Measurements from ENCODE around the gene MUC4. TPM values are rescaled to one million over a fixed set of nuclear protein-coding genes. Genes with fewer than 3 reads are reported as not detected.

MUC4 gene
- total RNA-seq, 6 donors from 2014 or later = 4.6 to 75.4 (median 11.3) TPM

GRCh38 chr3:195758721-195759353 lies 52.9 kb downstream of the MUC4 start:
- Histone ChIP-seq H3K9me3 (no peaks in the 10 kb centered on the region), H3K27ac (no peak overlapping the region), H3K4me3 (no peak overlapping the region), H3K27me3 (peaks cover 0 to 10% (median 2%) of the 10 kb centered on the region in 4 donors), H3K36me3 (no peaks in the 10 kb centered on the region), H3K4me1 (peaks cover 0 to 17% (median 3%) of the 10 kb centered on the region in 4 donors)
- TF ChIP-seq POLR2AphosphoS5 (IDR thresholded peaks at IDR 0.05) (no peak), CTCF (IDR thresholded peaks at IDR 0.05) (no peak), POLR2A (IDR thresholded peaks at IDR 0.05) (no peak), EP300 (IDR thresholded peaks at IDR 0.05) (no peak)
- no peak for DNase-seq
- WGBS, 2 donors = 82 to 85% methylated on average over 19 of the region's 19 CpGs
- no peak for ATAC-seq (ENCODE audit: low FRiP score in 2 of 2)

DNA sequence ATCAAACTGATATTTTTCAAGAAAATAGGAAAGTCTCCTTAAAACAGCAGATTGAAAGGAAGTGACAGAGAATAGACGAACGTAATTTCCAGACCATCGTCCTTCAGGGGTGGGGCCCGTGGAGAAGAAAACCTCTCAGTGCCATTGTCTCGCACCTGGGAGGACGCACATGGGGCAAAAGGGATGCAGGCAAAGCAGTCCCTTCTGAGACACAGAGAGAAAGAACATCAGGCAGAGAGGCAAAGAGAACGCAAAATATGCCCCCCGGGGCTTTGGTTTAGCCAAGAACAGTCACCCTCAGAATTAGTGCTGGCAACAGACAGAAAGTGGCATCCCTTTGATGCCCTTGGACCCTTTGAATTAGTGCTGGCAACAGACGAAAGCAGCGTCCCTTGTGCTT lies 53.9 kb downstream of the MUC4 start:
- DNase-seq = no peak
- H3K27me3 ChIP-seq = peaks cover 0 to 10% (median 2%) of the 10 kb centered on the region in 4 donors
- H3K4me3 ChIP-seq = no peak overlapping the region

GRCh38 chr3:195757438-195757770 lies 54.3 kb downstream of the MUC4 start:
- no peak overlapping the region for H3K27ac ChIP-seq
- DNase-seq = no peak
- peaks cover 0 to 23% (median 3%) of the 10 kb centered on the region in 4 donors for H3K4me1 ChIP-seq
- no peak for ATAC-seq (ENCODE audit: low FRiP score in 2 of 2)
- H3K36me3 ChIP-seq = no peaks in the 10 kb centered on the region
- 18 to 40% methylated on average over 6 to 8 of the region's 8 CpGs for WGBS, 2 donors
- no peaks in the 10 kb centered on the region for H3K9me3 ChIP-seq
- no peak overlapping the region for H3K4me3 ChIP-seq
- TF ChIP-seq CTCF (IDR thresholded peaks at IDR 0.05) (no peak), EP300 (IDR thresholded peaks at IDR 0.05) (no peak), POLR2AphosphoS5 (IDR thresholded peaks at IDR 0.05) (no peak), POLR2A (IDR thresholded peaks at IDR 0.05) (no peak)
- H3K27me3 ChIP-seq = peaks cover 0 to 10% (median 2%) of the 10 kb centered on the region in 4 donors

More for the DNA sequence above, 53.9 kb downstream of the MUC4 start:
- WGBS, 2 donors = 47% methylated on average over 10 of the region's 10 CpGs
- Histone ChIP-seq H3K36me3 (no peaks in the 10 kb centered on the region), H3K9me3 (no peaks in the 10 kb centered on the region), H3K27ac (no peak overlapping the region), H3K4me1 (peaks cover 0 to 22% (median 3%) of the 10 kb centered on the region in 4 donors)
- TF ChIP-seq CTCF (IDR thresholded peaks at IDR 0.05) (no peak), EP300 (IDR thresholded peaks at IDR 0.05) (no peak), POLR2AphosphoS5 (IDR thresholded peaks at IDR 0.05) (no peak), POLR2A (IDR thresholded peaks at IDR 0.05) (no peak)
- no peak for ATAC-seq (ENCODE audit: low FRiP score in 2 of 2)

- H3K27me3 ChIP-seq = peaks cover 0 to under 1% (median 0%) of the 10 kb centered on the region in 4 donors
- TF ChIP-seq EP300 (IDR thresholded peaks at IDR 0.05) = no peak
- TF ChIP-seq POLR2A (IDR thresholded peaks at IDR 0.05) = no peak
- TF ChIP-seq POLR2AphosphoS5 (IDR thresholded peaks at IDR 0.05) = no peak
- no peak for TF ChIP-seq CTCF (IDR thresholded peaks at IDR 0.05)
These were observed 55.7 kb downstream of the MUC4 start for GRCh38 chr3:195755791-195756676.

More at GRCh38 chr3:195755791-195756676, 55.7 kb downstream of the MUC4 start:
- no peak overlapping the region for H3K27ac ChIP-seq
- H3K9me3 ChIP-seq = no peaks in the 10 kb centered on the region
- DNase-seq (peak in 1 of 2 donors; percentile 53), ATAC-seq (ENCODE audit: low FRiP score in 2 of 2) (no peak)
- peaks cover 0 to 13% (median 3%) of the 10 kb centered on the region in 4 donors for H3K4me1 ChIP-seq
- 73 to 79% methylated on average over 15 to 16 of the region's 16 CpGs for WGBS, 2 donors
- no peaks in the 10 kb centered on the region for H3K36me3 ChIP-seq
- no peak overlapping the region for H3K4me3 ChIP-seq

Measured in upper lobe of left lung (tissue), 6 donors.